NCI-H146 treated with DMSO at 0.1 percent for 48 hours (cell line): ENCODE measurements around the gene TAGLN3.
A peak's percentile ranks its signal among the peaks of the same experiment; 100 is the strongest.

ENCODE experiments used
- DNase-seq: peaks from one replicate; lab custom pipeline; 2025; ENCODE audit not compliant: unreplicated experiment; lab: John Stamatoyannopoulos, UW

The TAGLN3 gene

DNA sequence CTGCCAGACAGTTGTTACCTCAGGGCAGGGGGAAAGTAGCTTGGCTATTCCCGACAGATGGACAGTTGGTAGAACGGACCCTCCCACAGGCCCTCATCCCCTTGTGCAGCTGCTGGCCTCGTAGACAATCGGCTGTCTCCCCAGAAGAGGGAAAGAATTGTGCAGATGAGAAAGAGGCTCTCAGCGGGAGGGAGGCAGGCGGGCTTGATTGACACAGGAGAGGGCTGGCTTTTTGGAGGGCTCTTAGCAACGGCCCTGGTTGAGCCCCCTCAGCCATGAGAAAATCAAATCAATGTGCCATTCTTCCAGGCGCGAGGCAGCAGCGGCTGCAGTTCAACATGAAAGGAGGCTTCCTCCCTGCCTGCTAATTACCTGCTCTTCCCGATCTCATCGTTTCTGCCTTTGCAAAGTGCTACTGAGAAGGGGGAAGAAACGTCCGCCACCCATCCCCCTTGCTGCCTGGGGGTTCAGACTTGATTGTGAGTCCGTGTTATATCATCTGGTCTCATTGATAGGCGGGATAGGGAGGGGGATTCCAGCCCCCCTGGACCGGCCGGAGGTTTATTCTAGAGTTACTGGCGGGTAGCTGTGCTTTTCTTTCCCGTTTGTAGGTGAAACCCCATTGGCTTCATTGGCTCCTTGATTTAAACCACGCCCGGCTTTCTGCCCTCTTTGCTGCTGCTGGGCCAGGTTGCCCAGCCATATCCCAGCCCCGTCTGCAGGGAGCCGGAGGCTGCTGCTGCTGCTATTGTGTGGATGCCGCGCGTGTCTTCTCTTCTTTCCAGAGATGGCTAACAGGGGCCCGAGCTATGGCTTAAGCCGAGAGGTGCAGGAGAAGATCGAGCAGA is at the start of gene TAGLN3:
Gene TAGLN3 (plus strand): TSS at position 287 of the 848 bp plus-strand sequence. CDS start 501 bp downstream, at position 788.
- DNase-seq: peak; percentile 98

GRCh38 chr3:111949712-111950111 is 49.0 kb upstream of the TAGLN3 start:
- DNase-seq: no peak

DNA sequence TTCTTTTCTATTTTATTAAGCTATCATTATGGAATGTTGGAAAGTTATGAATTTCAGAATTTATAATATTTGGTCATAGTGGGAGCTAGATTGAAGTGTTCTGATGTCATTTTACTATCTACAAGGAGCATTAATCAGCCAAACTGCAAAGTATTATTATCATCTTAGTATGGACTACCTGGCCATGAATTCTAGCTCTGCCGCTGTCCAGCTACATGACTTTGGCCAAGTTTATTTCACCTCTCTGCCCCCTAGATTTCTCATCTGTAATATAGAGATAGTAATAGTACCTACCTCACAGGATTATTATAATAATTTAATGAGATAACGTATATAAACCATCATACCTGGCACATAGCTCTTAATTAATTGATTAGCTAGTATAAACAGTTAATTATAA is 47.7 kb upstream of the TAGLN3 start:
- no peak for DNase-seq

- DNase-seq: no peak
Observed at GRCh38 chr3:111952086-111952485, 46.6 kb upstream of the TAGLN3 start.

DNA sequence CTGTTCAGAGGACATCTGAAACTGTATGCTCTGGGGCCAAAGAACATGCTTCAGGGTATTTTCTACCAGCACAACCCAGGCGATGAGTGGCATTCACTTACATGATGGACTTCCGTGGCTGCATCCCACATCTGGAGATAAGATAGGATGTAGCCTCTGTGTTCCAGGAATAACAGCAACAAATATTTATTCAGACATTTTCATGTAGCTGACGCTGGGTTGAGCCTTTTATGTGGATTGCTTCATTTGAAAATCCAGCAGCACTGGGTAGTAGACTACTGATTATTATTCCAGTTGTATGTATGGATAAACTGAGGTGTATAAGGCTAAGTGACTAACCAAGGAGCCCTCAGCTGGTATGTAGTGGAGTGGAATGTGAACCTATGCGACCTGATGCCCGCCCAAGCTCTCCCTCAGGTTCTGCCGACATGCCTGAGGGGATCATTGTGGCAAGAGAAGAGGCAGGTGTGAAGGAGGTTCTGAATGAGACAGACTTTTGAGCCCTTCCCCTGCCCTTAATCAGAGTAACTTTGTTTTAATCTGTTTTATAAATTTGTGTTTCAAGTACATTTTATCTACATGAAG is 45.8 kb upstream of the TAGLN3 start:
- no peak for DNase-seq

- DNase-seq: no peak
Observed at GRCh38 chr3:111954228-111954990, 44.3 kb upstream of the TAGLN3 start.

DNA sequence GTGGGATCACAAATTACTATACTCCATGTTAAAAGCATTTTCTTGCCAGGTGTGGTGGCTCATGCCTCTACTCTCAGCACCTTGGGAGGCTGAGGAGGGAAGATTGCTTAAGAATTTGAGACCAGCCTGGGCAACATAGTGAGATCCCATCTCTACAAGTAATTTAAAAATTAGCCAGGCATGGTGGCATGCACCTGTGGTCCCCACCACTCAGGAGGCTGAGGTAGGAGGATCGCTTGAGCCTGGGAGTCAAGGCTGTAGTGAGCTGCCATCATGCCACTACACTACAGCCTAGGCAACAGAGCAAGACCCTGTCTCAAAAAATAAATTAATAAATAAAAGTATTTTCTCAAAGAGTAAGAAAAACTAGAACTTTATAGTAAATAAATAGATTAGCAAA is 42.8 kb upstream of the TAGLN3 start:
- no peak for DNase-seq

DNA sequence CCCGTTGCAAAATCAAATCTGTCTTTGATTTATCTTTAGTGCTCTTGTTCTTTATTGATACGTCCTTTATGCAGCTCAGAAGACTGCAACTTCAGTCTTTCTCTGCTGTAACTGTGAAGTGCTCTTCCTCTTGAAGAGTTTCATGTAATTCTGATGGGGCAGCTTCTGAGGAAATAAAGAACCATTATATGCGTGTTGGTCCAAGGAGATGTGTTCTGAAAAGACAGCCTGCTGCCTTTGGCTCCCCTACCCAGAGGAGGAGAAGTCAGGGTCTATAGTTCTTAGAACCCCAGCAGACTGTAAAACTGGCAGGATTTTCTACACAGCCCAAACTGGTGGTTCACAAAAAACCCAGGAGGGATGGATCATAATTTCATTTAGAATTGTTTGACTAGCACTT is 42.3 kb upstream of the TAGLN3 start:
- no peak for DNase-seq

DNA sequence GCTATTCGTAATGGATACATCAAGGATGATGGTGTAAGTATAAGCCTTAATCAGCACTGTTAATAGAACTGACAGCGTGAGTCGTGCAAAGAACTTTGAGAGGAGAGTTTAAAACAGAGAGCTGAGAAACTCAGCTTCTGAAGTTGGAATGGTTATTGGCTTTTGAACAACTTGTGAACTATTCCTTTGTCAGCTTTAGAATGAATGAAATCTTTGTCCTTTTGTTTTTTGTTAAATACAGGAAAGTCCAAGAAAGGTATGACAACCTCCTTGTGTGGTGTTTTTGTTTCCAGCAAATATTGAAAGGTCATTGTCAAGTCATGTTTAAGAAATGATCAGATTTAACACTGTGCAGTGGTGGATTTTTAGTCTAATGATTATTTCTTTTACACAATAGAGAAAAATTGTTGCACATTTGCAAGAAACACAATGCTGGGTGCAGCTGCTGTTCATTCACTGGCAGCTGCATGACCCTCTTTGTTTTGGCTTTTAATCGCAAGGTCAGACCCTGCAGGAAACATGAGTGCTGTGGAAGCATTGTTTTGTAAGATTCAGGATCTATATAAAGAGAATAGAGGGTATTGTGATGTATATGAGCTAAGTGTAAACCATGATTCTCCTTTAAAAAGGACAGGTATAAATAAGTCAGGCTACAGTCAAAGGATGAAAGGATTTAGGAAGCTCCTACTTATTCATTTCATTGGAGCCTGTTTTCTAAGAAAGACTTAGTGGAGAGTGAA is 41.6 kb upstream of the TAGLN3 start:
- peak; percentile 95 for DNase-seq

- DNase-seq: no peak
Observed at GRCh38 chr3:111961461-111962164, 37.1 kb upstream of the TAGLN3 start.

GRCh38 chr3:111963424-111963823 is 35.3 kb upstream of the TAGLN3 start:
- no peak for DNase-seq

DNA sequence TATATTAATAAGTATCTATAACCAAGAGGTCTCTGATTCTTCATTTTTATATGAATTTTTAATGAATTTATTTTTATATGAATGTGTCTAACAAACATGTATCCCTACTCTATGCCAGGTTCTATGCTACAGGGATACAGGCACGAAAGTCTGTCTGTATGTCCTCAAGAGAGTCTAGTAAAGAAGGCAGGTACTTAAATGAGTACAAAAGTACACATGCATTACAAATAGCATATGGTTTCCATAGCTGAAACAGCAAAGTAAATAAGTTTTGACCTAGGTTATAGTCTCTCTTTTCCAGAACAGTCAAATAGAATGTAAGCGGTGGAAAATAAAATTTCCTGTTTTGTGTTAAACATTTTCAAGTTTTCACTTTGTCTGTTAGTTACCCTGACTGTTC is 33.2 kb upstream of the TAGLN3 start:
- no peak for DNase-seq

DNA sequence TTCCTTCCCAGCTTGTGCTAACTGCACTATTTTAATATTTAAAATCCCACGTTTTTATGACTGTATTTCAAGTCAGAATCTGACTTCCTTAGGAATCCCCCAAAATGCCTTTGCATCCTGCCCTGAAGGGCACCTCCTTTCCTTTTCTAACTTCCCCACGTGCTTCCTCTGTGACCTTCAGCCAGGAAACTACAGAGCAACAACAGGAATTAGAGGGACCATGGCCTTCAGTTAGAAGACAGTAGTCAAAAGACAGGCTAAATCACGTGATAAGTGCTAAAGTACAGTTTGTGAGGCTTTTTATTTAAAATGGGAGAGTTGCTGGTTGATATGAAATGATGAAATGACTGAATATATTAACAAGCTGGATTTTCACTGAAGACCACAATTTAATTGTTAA is 31.7 kb upstream of the TAGLN3 start:
- no peak for DNase-seq

DNA sequence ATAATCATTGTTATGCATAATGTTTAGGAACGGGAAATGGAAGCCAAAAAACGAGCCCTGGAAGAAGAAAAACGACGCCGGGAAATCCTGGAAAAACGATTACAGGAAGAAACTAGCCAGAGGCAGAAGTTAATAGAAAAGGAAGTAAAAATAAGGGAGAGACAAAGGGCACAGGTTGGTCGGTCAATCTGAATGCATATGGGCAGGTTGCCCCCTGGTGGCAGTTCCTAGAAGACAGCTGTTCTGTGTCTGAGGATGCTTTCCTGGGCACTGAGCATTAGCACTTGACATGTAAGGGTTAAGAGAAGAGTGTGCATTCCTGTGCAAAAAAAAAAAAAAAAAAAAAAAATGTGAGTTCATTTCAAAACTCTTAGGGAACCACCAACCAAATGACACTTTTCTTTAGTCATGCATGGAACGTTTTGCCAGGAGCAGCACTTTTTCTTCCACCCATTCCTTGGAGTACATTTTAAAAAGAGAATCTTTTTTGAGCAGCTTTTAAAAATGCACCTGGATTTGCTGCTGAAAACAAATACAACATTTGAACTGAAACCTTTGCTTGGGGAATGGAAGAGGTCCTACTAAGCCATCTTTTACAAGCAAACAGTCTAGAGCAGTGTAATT is 31.0 kb upstream of the TAGLN3 start:
- DNase-seq: peak; percentile 90

DNA sequence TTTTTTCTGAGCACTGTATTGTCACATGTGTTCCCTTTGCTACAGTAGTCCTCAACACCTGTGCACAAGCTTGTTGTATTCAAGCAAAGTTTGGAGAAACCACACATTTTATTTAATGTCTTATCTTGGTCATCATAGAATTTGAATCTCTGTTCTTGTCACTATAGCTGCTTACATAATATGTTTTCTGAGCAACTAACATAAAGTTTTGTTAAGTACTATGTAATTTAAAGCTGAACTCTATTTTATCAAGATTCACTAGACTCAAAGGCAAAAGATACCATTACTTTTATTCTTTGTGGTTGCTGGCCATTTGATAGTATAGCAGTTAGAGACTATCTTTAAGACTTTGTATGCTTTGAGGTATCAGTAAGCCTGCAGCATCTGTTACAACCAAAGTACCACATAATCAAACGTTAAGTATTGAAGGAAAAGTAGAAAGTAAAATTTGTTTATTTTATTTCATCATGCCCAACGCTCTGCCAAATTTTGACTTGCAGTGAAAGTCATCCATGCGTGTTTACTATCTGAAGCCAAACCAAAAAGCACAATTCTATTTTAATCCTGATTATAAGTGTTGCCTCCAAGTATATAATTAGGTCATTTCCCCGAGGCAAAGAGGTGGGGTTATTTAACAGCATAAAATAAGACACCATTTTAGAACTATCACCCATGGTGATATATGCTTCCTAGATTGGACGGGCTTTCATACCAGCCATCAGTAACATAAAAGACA is 30.2 kb upstream of the TAGLN3 start:
- no peak for DNase-seq

GRCh38 chr3:111970376-111970775 is 28.3 kb upstream of the TAGLN3 start:
- DNase-seq: no peak

GRCh38 chr3:111971533-111972130 is 27.1 kb upstream of the TAGLN3 start:
- DNase-seq: peak; percentile 66

DNA sequence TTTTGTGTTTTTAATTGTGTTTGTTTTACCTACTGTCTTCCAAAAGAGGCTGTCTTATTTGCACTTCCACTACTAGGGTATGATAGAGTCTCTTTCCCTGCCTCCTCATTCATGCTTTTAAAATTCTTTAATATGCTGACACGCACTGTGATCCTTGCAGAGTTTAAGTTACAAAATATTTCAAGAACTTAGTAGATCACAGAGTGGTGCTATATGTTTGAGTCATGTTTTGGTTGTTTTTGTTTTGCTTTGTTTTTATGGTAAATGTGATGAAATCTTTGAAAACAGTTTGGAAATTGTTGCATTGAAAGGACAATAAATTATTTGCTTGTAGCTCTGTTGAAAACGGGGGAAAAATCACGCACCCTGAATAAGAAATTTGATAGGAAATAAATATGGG is 25.8 kb upstream of the TAGLN3 start:
- no peak for DNase-seq

- no peak for DNase-seq
Observed at GRCh38 chr3:111975131-111975530, 23.6 kb upstream of the TAGLN3 start.
